Activated gamma-delta T cell (primary cell): ENCODE data around the gene FBXL16.
A peak's percentile ranks its signal among the peaks of the same experiment; 100 is the strongest.

Source experiments
- DNase-seq: peaks from one replicate; lab custom pipeline; 2025; lab: John Stamatoyannopoulos, UW

Gene FBXL16

GRCh38 chr16:734981-735881 is 29.6 kb upstream of the FBXL16 start:
- DNase-seq: no peak

DNA sequence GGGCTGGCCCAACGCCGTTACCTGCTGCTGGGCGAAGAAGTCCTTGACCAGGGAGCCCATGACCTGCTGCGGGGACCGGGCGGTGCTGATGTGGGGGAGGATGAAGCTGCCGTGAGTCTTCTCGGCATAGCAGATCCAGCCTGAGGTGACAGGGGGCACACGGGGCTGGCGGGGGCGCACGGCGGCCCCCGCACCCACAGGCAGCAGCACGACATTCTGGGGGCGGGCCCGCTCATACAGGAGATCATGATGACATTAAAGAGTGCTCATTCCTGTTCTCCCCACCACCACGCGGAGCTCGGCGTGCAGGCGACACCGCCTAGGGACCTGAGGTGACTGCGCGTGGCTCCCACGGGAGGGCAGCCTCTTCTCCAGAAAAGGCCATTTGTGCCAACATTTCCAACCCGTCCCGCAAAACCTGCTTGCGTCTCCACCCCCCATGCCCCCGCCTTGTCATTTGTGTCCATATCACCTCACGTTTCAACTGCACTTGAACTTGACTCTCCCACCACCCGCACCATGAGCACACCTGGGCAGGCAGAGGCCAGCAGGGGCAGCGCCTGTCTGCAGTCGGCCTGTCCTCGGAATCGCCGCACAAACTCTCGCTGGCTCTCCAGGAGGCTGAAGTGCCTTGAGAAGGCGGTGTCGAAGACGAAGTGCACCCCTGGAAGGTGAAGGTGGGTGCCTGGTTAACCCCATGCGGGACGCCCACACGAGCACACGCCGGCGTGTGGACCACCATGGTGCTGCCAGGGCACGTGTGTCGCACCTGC is 28.8 kb upstream of the FBXL16 start:
- no peak for DNase-seq

DNA sequence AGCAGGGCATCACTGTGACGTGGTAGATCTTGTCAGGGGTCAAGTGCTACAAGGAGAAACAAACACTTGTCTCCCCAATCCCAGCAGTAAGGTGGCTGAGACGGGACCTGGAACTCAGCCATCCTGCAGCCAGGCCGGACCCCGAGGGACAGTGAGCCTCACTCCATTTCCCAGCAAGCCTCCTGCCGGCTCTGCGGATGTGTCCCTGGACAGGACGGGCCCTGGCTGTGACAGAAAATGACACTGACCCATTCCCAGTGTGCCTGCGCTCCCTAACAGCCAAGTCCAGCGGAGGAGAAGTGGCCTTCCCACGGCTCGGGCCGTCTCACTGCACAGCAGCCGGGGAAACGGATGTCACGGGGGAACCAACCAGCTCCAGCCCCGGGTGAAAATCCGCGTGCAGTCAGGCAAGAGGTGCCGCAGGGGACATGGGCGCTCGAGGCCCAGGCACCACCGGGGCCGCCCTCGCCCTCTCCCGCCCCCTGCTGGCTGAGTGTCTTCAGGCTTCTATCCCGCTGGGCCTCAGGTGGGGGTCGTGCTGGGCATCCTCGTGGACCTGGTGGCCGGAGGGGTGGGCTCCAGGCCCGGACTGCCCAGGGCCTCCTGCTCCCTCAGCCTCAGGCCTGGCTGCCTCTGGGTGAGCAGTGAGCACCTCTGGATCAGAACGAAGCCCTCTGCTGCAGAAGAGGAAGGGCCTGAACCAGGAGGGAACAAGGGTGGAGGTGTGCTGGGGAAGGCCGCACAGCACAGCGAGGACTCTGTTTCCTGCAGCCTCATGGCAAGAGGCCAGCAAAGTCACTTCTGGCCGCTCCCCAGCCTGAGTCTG is 28.0 kb upstream of the FBXL16 start:
- no peak for DNase-seq

- DNase-seq: no peak
Measured at GRCh38 chr16:732936-733335, 27.3 kb upstream of the FBXL16 start.

GRCh38 chr16:732332-732731 is 26.7 kb upstream of the FBXL16 start:
- no peak for DNase-seq

- no peak for DNase-seq
Measured at GRCh38 chr16:730666-731509, 25.3 kb upstream of the FBXL16 start.

DNA sequence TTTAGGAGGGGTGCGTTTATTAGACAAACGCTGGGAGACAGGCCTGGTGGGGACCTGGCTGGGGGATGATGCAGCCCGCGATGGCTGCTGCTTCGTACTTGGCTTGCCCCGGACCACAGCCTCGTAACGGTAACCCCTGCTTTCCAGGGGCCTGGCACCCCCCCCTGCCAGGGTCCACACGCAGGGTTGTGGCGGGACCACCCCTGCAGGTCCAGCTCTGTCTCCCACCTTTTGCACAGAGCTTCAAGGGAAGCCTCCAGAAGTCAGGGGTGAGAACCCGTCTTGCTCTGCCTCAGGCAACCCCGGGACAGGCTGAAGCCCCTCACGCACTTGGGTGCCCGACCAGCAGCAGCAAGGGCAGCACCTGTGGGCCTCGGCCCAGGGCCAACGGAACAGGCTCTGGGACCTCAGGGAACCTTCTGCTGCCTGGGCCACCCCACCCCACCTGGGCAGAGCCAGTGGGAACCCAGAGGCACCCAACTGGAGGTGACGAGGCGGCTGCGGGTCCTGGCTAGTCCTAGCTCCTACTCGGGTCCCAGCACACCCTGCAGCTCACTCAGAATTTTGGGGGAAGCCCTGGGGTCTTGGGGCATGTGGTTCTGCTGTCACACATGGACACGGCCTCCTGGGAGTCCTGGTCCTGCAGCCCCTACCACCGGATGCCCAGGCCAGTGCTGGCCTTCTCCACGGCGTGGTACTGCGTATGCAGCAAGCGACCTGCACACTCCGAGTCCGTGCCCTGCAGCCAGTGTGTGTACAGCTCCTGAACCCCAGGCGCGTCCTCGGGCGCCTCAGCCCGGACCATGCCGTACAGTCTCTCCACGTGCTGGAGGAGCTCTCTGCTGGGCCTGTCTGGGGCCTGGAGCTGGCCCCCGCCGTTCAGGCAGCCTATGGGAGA is 24.4 kb upstream of the FBXL16 start:
- DNase-seq: no peak

DNA sequence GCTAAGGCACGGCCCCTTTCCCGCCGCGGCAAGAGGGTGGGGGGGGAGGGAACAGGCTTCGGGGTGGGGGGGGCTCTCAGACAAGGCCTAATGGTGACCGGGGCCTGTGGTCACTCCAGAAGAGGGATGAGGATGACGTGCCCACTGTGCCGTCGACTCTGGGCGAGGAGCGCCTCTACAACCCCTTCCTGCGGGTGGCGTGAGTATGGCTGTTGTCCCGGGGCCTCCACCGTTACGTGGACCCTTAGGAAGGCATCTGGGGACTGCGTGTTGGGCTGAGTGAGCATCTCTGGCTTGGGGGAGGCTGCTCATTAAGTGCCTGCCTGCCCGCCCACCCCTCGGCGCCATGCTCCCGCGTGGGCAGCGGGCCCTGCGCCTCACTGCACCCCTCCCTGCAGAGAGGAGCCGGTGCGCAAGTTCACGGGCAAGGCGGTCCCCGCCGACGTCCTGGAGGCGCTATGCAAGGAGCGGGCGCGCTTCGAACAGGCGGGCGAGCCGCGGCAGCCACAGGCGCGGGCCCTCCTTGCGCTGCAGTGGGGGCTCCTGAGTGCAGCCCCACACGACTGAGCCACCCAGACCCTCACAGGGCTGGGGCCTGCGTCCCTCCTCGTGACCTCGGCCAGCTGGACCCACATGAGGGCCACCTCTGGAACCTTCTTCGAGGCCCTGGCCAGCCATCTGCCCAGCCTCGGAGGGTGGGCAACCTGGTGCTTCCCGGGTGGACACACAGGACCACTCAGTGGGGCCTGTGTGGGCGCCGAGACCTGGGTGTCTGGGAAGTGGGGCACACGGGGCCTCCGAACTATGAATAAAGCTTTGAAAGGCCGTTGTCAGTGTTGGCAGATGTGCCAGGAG is 23.5 kb upstream of the FBXL16 start:
- DNase-seq: no peak

- peak; percentile 67 for DNase-seq
Measured at GRCh38 chr16:728131-728889, 22.7 kb upstream of the FBXL16 start.

DNA sequence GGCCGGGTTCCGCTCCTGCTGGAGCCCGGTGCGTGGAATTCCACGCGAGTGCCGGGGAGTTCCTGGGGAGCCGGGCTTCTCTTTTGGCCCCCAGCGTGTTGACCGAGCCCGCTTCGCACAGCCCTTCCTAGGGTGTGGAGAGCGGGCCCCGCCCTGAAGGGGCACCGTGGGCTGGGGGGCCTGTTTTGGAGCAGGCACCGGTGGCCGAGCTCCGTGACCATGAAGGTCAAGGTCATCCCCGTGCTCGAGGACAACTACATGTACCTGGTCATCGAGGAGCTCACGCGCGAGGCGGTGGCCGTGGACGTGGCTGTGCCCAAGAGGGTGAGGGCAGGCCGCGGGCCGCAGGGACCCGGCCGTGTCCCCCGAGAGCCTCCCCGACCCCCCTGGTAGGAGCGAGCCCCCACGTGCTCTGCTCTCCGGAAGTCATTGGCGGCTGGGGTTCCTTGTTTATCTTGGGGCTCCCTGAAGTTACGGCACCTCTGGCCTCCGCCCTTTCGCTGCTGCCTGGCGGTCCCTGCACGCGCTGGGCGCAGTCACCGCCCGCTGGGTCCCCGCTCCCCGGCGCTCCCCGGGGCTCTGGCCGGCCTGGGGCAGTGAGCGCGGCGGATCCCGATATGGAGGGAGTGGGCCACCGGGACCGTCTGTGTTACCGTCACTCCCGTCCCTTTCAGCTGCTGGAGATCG is 21.8 kb upstream of the FBXL16 start:
- DNase-seq: no peak

DNA sequence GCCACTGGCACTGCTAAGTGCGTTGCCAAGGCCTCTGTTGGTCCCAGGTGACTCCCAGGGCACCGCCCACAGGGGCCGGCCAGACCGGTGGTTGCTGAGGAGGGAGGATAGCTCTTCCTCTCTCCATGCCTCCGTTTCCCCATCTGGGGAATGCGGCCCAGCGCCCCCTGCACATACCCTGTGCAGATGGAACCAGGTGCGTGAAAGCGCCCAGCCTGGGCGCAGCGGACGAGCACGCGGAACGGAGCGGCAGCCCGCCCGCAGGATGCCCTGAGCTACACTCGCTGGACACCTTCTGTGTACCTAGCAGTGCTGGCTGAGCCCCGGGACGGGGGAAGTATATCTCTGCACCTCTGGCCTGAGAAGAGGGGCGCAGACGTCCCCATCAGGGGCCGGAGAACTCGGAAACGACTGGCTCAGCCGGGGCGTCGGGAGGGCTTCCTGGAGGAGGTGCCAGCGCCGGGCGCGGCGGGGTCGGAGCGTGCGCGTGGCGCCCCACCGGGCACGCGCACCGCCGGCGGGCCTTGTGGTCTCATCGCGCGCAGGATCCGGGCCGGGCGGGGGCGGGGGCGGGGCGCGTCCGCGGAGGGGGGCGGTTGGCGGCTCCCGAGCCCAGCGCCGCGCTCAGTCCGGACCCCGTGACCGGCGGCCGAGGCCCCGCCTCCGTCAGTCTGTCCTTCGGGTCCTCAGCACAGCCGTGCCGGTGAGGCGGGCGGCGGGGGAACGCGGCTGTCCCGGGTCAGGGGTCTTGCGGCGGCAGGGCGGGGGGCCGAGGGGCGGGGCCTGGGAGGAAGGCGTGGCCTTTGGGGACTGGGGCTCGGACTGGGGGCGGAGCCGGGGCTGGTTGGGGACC is 21.1 kb upstream of the FBXL16 start, which contains the start of the genes CCDC78 and HAGHL:
CCDC78 (minus strand) TSS at position 6 of the 853 bp plus-strand sequence. CDS start 76 bp downstream, outside the sequence.
HAGHL (plus strand) TSS at position 669 of the 853 bp plus-strand sequence. CDS start 404 bp downstream, outside the sequence.
- DNase-seq: peak; percentile 65

- no peak for DNase-seq
Measured at GRCh38 chr16:726188-726437, 20.5 kb upstream of the FBXL16 start.

GRCh38 chr16:725463-726187 is 20.0 kb upstream of the FBXL16 start:
- DNase-seq: no peak

DNA sequence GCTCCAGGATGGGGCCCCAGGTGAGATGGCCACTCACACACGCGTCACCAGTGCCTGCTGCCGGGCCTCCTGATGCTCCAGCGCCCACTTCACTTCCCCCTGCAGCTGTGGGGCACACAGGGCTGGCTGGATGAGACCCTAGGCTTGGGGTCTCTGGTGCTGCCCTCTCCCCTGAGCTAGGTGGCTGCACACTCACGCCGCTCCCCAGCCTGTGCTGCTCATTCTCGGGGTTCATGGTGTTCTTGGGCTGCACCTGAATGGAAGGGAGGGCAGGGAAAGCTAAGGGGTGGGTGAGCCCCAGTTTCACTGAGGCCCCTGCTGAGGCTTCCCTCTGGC is 19.4 kb upstream of the FBXL16 start:
- DNase-seq: no peak

GRCh38 chr16:724188-725040 is 18.8 kb upstream of the FBXL16 start:
- no peak for DNase-seq
